D341Med (cell line): ENCODE measurements around the gene KIF5A.

ENCODE experiments used
- DNase-seq: peaks from one replicate; pipeline ENCODE4 v3.0.0; 2012; ENCODE audit warnings: low spot score

KIF5A gene

DNA sequence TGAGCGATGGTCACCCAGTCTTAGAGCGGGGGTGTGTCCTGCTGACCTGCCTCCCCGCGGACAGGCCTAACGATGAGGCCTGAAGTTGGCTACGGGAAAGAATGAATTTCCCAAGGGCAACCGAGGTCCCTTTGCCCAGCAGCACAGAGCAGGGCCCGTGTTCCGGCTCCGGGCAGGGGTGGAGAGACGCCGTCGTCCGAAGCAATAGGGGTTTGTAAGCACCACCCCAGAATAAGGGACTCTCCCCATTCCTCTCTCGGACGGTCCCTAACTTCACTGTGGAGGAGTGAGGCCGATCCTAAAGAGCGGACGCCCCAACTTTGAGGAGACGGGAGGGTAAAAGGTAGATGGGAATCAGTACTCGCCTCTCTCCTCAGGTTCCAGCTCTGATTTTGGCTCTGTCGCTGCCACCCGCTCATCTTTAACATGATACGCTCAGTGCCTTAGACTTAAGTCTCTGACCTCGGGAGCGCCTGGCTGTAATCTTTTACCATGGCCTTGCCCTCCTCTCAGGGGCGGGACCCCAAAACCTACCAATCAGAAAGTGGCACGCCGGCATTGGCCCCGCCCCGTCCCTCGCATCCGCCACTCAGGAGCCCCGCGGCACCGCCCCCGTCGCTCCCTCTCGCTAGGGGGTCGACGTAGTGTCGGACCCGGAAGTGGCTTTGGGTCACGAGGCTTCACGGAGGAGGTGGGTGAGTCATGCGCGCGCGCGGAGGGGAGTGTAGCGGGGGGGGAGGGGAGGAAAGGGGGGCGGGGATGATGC lies 29.6 kb upstream of the KIF5A start, which contains the start of gene DDIT3:
TSS of gene DDIT3 (minus strand) at position 462 of the 766 bp plus-strand sequence. CDS start 3,108 bp downstream, outside the sequence.
- DNase-seq, result peak; percentile 95

DNA sequence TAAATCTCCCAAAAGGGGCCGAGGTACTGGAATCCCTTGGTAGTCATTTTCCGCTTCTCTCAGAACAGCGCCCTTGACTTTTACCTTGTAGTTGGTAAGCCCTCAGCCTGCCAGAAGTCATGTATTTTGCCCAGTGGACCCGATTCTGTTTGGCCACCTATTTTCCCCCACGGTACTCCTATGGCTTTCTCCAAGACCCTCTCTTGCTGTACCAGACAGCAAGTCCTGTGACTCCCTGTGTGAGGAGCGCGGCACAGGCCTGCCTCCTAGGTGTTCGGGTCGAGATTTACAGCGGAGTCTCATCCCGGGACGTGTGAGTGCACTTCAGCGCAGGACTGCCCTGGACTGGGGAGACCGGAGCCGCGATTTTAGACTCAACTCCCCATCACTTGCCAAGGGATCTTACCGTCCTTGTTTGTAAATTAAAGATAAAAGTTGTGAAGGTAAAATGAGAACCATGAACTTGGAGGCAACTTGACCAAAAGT lies 28.3 kb upstream of the KIF5A start:
- no peak for DNase-seq

DNA sequence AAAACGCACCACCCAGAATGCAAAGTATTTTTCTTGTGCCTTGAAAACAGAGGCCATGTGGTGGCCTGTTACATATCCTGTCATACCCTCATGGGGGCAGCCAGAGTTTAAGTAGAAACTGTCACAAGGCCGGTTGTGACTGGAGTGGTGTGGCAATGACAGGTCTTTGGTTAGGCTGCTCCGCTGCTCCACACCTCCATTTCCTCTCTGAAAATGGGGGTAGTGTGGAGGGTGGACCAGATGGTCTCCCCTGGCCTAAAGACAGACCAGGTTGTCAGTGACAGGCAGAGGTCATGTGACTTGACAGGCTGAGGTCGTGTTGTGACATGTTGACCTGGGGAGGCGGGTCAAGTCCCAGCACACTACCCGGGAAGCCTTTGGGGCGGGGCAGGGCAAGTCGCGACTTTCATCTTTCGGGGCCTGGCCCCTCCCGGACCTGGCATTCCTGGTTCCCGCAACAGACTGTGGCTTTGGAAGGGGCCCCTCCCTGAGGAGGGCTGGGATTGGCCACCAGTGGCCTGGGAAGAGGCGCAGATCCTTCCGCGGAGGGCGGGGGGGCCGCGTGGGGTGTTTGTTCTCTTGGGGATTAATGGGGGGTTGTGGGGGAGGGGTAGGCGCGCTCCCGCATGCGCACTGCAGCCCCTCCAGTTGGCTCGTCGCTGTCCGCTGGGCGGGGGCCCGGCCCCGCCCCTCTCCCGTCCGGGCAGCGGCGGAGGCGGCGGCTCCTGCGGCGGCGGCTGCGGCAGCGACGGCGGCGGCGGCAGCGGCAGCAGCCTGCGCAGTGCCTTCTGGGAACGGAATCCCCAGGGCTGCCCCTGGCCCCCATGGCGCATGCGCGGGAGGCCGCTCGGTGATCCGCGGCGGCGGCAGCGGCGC lies 27.6 kb upstream of the KIF5A start, which contains the start of gene MBD6:
TSS of gene MBD6 (plus strand) at position 814 of the 876 bp plus-strand sequence. CDS start 1,480 bp downstream, outside the sequence.
- peak; percentile 96 for DNase-seq

DNA sequence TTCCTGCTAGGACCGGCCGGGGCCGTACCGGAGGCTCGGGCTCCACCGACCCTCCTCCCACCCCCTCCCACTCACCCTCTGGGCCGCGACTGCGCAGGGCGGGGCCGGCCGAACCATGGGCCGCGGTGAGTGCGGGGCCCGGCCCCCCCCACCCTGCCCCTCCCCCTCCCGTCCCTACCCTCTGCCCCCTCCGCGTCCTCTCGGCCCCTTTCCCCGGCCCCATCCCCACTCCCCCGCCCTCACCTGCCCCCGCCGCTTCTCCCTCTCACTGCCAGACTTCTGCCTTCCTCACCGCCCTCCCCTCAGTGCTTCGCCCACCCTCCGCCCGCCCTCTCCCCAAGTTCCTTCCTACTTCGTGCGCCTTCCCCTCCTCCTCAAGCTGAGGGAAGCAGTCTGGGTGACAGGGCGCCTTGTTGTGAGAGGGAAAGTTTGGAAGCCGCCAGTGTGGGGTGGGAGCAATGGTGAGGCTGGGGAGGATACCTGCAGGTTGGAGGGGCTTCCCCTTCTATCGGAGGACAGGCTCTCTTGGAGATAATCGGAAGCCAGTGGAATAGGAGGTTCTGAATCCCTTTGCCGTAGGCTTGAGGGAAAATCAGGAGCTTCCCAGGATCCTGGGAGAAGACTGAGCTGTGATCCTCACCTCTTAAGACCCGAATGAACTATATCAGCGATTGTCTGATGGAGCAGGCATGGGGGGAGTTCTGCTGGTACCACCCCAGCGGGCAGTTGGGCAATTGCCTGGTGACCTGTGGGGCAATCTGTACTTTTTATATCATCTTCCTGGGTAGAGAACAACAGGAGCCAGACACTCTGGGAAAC lies 26.7 kb upstream of the KIF5A start:
- no peak for DNase-seq

DNA sequence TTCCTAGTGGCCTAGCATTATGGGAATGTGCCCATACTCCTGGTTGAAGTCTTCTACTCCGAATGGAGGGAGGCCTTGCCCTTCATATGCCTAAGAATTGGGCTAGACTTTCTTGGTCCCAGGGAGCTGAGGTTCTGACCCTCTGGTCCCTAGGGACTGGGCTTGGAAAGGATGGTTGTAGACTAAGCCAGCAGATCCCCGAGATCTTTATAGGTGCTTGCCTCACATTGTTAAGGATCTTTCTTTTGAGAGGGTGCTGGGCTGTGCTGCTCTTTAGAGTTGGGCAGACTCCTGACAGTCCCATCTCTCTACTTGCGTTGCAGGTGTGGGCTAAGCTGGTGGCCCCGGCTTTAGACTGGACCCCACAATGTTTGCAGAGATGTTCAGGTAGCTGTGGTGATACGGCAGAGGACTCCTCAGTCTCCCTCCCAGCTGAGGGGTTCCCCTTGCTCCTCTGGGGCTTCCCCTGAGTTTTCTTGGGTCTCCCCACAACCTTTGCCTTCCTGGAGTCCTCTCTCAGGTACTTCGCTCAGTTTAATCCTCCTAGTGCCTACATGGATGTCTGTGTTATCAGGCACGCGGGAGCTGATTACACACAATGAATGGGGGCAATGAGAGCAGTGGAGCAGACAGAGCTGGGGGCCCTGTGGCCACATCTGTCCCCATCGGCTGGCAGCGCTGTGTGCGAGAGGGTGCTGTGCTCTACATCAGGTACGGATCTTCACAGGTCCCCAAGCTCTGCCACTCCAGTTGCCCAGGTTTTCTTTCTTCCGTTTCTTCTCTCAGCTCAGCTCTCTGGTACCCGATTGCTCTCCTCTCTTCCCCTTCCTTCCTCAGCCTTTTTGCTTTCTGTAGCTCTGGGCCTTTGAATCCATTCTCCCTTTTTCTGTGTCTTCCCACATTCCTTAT lies 25.9 kb upstream of the KIF5A start:
- DNase-seq, result no peak

DNA sequence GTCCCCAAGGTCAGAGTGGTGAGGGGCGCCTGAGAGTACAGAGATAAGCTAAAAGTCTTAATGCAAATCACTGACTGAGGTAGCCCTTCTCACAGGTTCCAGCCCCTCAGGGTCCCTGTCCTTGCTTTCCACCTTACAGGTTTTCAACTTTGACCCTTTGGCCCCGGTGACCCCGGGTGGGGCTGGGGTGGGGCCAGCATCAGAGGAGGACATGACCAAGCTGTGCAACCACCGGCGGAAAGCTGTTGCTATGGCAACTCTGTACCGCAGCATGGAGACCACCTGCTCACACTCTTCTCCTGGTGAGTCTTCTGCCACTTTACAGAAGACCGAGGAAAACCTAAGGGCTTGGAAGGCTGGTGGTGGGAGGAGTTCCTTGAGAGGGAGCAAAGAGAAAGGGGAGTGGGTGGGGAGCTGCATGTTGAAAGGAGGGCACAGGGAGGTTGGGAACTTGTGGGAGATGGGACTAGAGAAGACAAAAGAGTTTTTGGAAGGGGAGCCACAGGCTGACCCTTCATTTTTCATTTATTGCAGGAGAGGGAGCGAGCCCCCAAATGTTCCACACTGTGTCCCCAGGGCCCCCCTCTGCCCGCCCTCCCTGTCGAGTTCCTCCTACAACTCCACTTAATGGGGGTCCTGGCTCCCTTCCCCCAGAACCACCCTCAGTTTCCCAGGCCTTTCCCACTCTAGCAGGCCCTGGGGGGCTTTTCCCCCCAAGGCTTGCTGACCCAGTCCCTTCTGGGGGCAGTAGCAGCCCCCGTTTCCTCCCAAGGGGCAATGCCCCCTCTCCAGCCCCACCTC lies 24.8 kb upstream of the KIF5A start:
- DNase-seq, result no peak

DNA sequence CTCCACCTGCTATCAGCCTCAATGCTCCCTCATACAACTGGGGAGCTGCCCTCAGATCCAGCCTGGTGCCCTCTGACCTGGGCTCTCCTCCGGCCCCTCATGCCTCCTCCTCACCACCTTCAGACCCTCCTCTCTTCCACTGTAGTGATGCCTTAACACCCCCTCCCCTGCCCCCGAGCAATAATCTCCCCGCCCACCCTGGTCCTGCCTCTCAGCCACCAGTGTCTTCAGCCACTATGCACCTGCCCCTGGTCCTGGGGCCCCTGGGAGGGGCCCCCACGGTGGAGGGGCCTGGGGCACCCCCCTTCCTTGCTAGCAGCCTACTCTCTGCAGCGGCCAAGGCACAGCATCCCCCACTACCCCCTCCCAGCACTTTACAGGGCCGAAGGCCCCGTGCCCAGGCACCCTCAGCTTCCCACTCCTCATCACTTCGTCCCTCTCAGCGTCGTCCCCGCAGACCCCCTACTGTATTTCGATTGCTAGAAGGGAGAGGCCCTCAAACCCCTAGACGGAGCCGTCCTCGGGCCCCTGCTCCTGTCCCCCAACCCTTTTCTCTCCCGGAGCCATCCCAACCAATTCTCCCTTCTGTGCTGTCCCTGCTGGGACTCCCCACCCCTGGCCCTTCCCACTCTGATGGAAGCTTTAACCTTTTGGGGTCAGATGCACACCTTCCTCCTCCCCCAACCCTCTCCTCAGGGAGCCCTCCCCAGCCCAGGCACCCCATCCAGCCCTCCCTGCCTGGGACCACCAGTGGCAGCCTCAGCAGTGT lies 24.0 kb upstream of the KIF5A start:
- DNase-seq, result no peak

DNA sequence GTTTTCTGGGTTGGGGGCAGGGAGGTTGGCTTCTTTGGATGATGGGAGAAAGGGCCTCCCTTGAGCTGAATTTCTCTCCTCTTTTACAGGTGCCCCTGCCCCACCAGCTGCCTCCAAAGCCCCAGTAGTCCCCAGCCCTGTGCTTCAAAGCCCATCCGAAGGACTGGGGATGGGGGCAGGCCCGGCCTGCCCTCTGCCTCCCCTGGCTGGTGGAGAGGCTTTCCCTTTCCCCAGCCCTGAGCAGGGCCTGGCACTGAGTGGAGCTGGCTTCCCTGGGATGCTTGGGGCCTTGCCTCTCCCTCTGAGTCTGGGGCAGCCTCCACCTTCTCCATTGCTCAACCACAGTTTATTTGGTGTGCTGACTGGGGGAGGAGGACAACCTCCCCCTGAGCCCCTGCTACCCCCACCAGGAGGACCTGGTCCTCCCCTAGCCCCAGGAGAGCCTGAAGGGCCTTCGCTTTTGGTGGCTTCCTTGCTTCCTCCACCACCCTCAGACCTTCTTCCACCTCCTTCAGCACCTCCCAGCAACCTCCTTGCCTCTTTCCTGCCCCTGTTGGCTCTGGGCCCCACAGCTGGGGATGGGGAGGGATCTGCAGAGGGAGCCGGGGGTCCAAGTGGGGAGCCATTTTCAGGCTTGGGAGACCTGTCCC lies 23.2 kb upstream of the KIF5A start:
- no peak for DNase-seq

DNA sequence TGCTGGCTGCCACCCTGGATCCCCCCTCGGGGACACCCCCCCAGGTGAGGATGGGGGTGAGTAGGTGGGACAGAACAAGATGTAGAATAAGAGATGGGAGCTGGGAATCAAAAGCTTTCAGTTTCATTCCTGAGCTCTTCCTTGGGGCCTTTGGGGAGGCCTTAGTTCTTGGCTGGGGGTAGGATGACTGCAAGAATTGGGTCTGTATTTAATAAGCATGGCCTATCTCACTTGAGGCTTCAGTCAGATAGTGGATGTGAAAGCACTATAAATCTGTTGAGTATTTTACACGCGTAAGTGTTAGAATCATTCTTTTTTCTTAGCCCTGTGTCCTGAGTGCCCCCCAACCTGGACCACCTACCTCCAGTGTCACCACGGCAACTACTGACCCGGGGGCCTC lies 22.7 kb upstream of the KIF5A start:
- no peak for DNase-seq

DNA sequence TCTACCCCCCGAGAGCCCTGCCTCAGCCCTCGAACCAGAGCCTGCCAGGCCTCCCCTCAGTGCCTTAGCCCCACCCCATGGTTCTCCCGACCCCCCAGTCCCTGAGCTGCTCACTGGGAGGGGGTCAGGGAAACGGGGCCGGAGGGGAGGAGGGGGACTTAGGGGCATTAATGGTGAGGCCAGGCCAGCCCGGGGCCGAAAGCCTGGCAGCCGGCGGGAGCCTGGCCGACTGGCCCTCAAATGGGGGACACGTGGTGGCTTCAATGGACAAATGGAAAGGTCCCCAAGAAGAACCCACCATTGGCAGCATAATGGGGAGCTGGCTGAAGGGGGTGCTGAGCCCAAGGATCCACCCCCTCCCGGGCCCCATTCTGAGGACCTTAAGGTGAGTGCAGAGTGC lies 21.7 kb upstream of the KIF5A start:
- DNase-seq, result no peak

DNA sequence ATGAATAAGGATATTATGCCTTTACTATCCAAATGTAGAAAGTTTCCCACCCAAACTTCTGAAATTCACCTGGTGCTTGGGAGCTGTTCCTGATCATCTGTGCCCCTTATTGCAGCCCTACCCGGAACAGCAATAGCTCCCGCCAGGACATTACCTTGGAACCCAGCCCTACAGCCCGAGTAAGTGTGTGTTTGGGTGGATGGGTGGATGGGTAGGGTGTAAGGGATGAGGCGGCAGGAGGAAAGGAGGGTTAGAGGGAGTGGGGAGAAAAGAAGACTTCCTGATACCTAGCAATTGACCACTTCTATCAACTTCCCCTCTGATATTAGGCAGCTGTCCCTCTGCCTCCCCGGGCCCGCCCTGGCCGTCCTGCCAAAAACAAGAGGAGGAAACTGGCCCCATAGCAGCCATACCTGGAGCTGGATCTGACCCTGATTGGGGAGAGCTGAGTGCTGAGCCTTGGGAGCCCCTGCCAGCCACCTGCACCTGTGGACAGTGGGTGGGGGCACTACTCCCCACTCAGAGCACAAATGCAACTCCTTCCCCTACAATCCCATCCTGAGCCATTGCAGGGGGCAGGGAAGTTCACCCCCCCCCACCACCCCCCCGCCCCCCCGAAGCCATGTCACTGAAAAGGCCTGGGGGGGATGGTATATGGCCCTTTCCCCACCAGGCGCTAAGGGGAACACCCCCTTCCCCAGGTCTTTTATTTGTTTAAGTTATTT lies 20.9 kb upstream of the KIF5A start:
- DNase-seq, result no peak

DNA sequence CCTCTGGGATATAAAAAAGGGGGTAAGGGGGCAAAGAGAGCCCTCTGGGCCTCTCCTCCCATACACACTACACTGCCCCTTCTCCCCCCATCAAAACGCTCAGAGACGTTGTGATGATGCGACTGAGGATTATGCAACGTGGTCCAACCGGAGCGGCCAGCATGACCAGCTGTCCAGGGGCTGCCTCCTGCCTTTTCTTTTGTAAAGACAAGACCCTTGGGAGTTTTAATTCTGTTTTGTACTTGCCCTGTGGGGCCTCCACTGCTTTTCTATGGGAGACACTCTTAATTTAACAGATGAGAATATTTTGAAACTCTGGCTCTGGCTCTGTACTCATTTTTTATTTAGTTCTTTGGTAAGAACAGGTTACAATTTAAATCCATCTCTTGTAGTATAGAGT lies 20.0 kb upstream of the KIF5A start:
- no peak for DNase-seq

DNA sequence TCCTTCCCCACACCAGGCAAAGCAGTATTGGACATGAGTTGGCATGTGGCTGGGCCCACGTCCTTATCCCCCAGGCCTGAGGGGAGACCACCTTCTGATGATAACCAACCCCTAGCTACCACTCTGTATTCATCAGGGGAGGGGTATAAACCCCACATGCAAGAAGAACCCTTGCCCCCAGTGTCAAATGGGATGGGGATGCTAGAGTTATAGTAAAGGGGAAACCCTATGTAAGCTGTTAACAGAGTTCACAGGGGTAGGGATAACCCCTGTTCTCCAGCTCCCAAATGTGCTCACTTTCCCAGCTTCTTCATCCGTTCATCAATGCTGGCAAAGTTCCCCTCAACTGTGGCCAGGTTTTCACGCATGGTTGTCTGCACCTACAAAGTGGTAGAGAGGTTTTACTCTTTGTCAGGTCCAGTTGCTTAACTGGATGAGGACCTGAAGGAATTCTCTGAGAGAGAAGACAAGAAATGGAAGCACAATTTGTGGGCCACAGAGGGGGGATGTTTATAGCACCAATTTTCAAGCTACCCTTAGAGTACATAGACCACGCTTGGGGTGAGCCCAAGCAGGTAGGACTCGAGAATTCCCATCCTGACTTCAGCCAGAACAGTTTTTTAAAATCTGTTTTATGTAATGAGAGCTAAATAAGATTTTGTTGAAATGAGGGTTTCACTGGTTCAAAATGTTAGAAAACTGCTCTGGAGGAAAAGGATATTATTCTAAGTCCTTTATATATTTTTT lies 19.3 kb upstream of the KIF5A start:
- DNase-seq, result no peak

DNA sequence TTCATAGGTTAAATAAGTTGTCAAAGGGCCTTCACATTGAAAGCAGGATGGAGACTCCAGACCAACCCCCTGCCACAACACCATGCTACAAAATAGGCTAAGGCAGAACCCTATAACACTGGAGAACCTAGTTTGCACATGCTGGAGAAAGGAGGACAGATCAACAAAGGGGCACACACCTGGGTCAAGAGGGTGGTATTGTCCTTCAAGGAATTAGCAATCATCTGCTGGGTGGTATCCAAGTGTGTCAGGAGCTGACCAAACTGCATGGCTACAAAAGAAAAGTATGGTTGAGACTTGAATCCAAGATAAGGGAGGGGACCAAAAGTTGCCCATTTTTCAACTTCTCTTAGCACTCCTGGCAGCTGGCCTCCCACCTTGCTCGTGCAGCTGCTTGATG lies 18.0 kb upstream of the KIF5A start:
- no peak for DNase-seq

DNA sequence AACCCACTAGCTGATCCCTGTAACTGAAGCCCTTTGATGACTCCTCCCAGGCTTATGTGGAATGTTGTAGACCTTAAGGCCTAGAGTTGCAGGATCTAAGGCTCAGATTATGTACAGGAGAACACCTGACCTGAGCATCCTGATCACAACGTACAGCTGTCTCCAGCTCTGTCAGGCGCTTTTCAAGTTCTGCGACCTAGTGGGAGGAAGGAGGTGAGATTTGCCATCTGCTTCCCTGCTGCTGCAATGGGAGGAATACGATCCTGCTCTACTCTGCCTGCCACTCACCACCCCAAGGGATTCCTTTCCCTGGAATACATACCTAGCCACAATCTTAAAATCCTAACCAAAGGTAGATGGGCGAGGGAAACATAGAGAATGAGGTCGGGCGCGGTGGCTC lies 16.7 kb upstream of the KIF5A start:
- no peak for DNase-seq

DNA sequence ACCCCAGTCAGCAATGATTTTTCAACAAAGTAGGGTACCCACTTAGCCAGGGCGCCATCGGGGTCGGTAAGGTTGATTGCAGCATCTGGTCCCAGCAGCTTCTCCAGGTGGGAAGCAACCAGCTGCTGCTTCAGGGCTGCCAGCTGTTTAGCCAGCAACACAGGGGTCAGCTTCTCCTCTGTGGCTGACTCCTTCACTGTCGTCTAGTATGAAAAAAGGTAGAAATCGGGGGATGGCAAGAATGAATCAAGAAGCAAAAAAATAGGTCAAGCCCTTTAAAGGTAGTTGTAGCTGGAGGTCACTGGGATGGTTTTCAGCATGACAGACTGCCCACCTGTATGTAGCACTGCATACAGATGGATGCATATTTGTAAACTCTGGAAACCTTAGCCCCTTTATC lies 15.6 kb upstream of the KIF5A start:
- DNase-seq, result no peak

DNA sequence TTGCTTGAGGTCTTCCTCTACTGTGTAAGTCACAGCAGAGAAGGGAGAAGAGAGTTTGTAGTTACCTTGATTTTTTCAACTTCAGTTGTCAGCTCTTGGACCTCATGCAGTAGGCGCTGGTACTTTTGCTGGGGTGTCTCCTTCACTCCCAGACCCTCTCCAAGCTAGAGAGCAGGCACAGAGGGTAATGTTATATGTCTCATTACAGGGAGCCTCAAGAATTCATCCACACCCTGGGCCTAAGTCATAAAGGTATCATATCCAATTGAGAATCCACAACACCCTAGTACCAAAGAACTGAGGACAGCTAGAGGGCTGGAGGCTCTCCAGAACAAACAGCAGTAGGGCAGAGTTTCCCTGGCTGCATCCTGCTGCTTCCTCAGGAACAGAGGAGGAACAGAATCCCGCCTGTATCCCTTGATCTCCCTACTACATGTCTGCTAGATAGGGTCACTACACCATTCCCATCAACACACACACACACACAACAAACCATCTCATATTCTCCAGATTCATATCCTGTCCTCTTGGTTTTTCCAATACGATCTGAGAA lies 14.8 kb upstream of the KIF5A start:
- DNase-seq, result no peak
